Osteocyte (in vitro differentiated cells): ENCODE measurements around the gene N4BP2L2. TPM values are rescaled to one million over a fixed set of nuclear protein-coding genes. Genes with fewer than 3 reads are reported as not detected.
"Not testable (repeated sequence)": the region's sequence is repeated elsewhere in the genome, so short reads cannot be mapped to it uniquely, and the experiment has no call there.

Source experiments
- DNase-seq: peaks from one replicate; pipeline ENCODE4 v3.0.0; 2021; ENCODE audit warnings: mixed read lengths; ENCODE audit not compliant: unreplicated experiment; ENCODE audit errors: extremely low spot score
- H3K27ac Mint-ChIP-seq: one replicate; pipeline ENCODE4 v1.8.0; 2021; ENCODE audit warnings: mild to moderate bottlenecking, mixed read lengths; ENCODE audit not compliant: unreplicated experiment
- H3K27me3 Mint-ChIP-seq: one replicate; pipeline ENCODE4 v1.8.0; 2021; ENCODE audit warnings: mixed read lengths; ENCODE audit not compliant: unreplicated experiment
- H3K36me3 Mint-ChIP-seq: one replicate; pipeline ENCODE4 v1.8.0; 2021; ENCODE audit warnings: mixed read lengths; ENCODE audit not compliant: unreplicated experiment
- H3K4me1 Mint-ChIP-seq: one replicate; pipeline ENCODE4 v1.8.0; 2021; ENCODE audit warnings: mixed read lengths; ENCODE audit not compliant: unreplicated experiment
- H3K4me3 Mint-ChIP-seq: one replicate; pipeline ENCODE4 v1.8.0; 2021; ENCODE audit warnings: mild to moderate bottlenecking, moderate library complexity, mixed read lengths; ENCODE audit not compliant: unreplicated experiment
- H3K9me3 Mint-ChIP-seq: one replicate; pipeline ENCODE4 v1.8.0; 2021; ENCODE audit warnings: mixed read lengths; ENCODE audit not compliant: unreplicated experiment
- CTCF ChIP-seq: fragments of 200-600 bp; sonication (generic); IDR thresholded peaks from 2 replicates; pipeline ENCODE4 v1.5.0; 2021; ENCODE audit warnings: antibody characterized with exemption, mild to moderate bottlenecking, moderate library complexity
- total RNA-seq: library from RNA; stranded (reverse); gene quantifications from 2 replicates; pipeline ENCODE4 v1.2.1, GENCODE V29; 2021

Gene N4BP2L2
- total RNA-seq, 1 donor from 2014 or later: 138 TPM

- Mint-ChIP-seq H3K9me3 (no peaks in the 10 kb centered on the region), H3K27me3 (no peaks in the 10 kb centered on the region), H3K4me3 (peak overlapping the region; percentile 79), H3K36me3 (no peaks in the 10 kb centered on the region), H3K27ac (peak overlapping the region; percentile 71), H3K4me1 (peaks cover 29% of the 10 kb centered on the region)
- TF ChIP-seq CTCF: no peak
- DNase-seq: no peak
Measured at GRCh38 chr13:32585550-32586079, 47.0 kb upstream of the N4BP2L2 start.

GRCh38 chr13:32582991-32583390 is 44.4 kb upstream of the N4BP2L2 start:
- Mint-ChIP-seq H3K4me3 (no peak overlapping the region), H3K27ac (no peak overlapping the region), H3K4me1 (peaks cover 7% of the 10 kb centered on the region), H3K9me3 (no peaks in the 10 kb centered on the region), H3K36me3 (no peaks in the 10 kb centered on the region), H3K27me3 (no peaks in the 10 kb centered on the region)
- no peak for DNase-seq
- no peak for TF ChIP-seq CTCF

- DNase-seq: no peak
- H3K4me1 Mint-ChIP-seq: peaks cover 7% of the 10 kb centered on the region
- H3K27ac Mint-ChIP-seq: no peak overlapping the region
- peaks cover 2% of the 10 kb centered on the region for H3K9me3 Mint-ChIP-seq
- no peak for TF ChIP-seq CTCF
- peaks cover 1% of the 10 kb centered on the region for H3K36me3 Mint-ChIP-seq
- no peak overlapping the region for H3K4me3 Mint-ChIP-seq
- H3K27me3 Mint-ChIP-seq: no peaks in the 10 kb centered on the region
Measured at GRCh38 chr13:32582281-32582680, 43.7 kb upstream of the N4BP2L2 start.

GRCh38 chr13:32581177-32581786 is 42.7 kb upstream of the N4BP2L2 start:
- H3K27me3 Mint-ChIP-seq: no peaks in the 10 kb centered on the region
- H3K36me3 Mint-ChIP-seq: peaks cover 2% of the 10 kb centered on the region
- H3K27ac Mint-ChIP-seq: no peak overlapping the region
- DNase-seq: no peak
- TF ChIP-seq CTCF: peak; percentile 71
- no peak overlapping the region for H3K4me3 Mint-ChIP-seq
- H3K9me3 Mint-ChIP-seq: peaks cover 10% of the 10 kb centered on the region
- peaks cover 7% of the 10 kb centered on the region for H3K4me1 Mint-ChIP-seq

- no peak overlapping the region for H3K27ac Mint-ChIP-seq
- H3K36me3 Mint-ChIP-seq: peaks cover 2% of the 10 kb centered on the region
- no peak overlapping the region for H3K4me3 Mint-ChIP-seq
- no peaks in the 10 kb centered on the region for H3K27me3 Mint-ChIP-seq
- TF ChIP-seq CTCF: no peak
- DNase-seq: no peak
- H3K4me1 Mint-ChIP-seq: peaks cover 6% of the 10 kb centered on the region
- peaks cover 10% of the 10 kb centered on the region for H3K9me3 Mint-ChIP-seq
Measured at GRCh38 chr13:32577032-32577431, 38.4 kb upstream of the N4BP2L2 start.

- H3K4me1 Mint-ChIP-seq, H3K4me3 Mint-ChIP-seq, DNase-seq, H3K27ac Mint-ChIP-seq, H3K36me3 Mint-ChIP-seq, H3K27me3 Mint-ChIP-seq: not testable (repeated sequence)
- peaks cover 10% of the 10 kb centered on the region for H3K9me3 Mint-ChIP-seq
Measured at GRCh38 chr13:32575687-32576086, 37.1 kb upstream of the N4BP2L2 start.

GRCh38 chr13:32560842-32561241 is 22.2 kb upstream of the N4BP2L2 start:
- Mint-ChIP-seq H3K27me3 (peaks cover 11% of the 10 kb centered on the region), H3K9me3 (peaks cover 14% of the 10 kb centered on the region)
- H3K36me3 Mint-ChIP-seq, H3K4me3 Mint-ChIP-seq, H3K4me1 Mint-ChIP-seq, H3K27ac Mint-ChIP-seq, DNase-seq: not testable (repeated sequence)
